Peyer's patch (tissue), 4 donors: ENCODE data around the gene LRP5. TPM values are rescaled to one million over a fixed set of nuclear protein-coding genes. Genes with fewer than 3 reads are reported as not detected.

Experiments
- DNase-seq, 3 donors: peaks; one replicate each; pipeline ENCODE4 v3.0.0-alpha.2; 2017 to 2019
- H3K27ac ChIP-seq, 4 donors: fragments of 200-600 bp; sonication (generic); one replicate each; pipeline ENCODE4 v1.5.1; 2016 to 2019
- H3K27me3 ChIP-seq, 2 donors: fragments of 200-600 bp; sonication (generic); one replicate each; pipeline ENCODE4 v1.5.1; 2019
- H3K36me3 ChIP-seq, 3 donors: fragments of 200-600 bp; sonication (generic); one replicate each; pipeline ENCODE4 v1.5.1; 2016 to 2019
- H3K4me1 ChIP-seq, 4 donors: fragments of 200-600 bp; sonication (generic); one replicate each; pipeline ENCODE4 v1.5.1; 2016 to 2019
- H3K4me3 ChIP-seq, 4 donors: fragments of 200-600 bp; sonication (generic); 1 replicate in 3 of 4; 2 replicates in 1 of 4; pipeline ENCODE4 v1.5.1; 2016 to 2019; ENCODE audit warnings: mild to moderate bottlenecking in 1 of 4
- H3K9me3 ChIP-seq, 4 donors: fragments of 200-600 bp; sonication (generic); one replicate each; pipeline ENCODE4 v1.5.1; 2016 to 2019; ENCODE audit warnings: mild to moderate bottlenecking in 1 of 4
- POLR2A ChIP-seq, 2 donors: fragments of 450-650 bp; IDR thresholded peaks; one replicate each; pipeline ENCODE4 v1.5.1; 2017; ENCODE audit warnings: antibody characterized with exemption in 2 of 2, mild to moderate bottlenecking in 2 of 2, moderate library complexity in 2 of 2
- total RNA-seq, 4 donors: library from RNA; depleted of rRNA; stranded (reverse); fragments of >200 nt; gene quantifications; one replicate each; pipeline ENCODE4 v1.1.0, GENCODE V29; 2016
- TF ChIP-seq, protein P1 (sequence below), 6 experiments: fragments of 450-650 bp in 4 of 6; fragments of 200-600 bp in 2 of 6; sonication (generic) in 1 of 6; IDR thresholded peaks; one replicate each; pipeline ENCODE4 v1.5.1; 2017 to 2019; ENCODE audit warnings: antibody characterized with exemption in 6 of 6, mild to moderate bottlenecking in 3 of 6, moderate library complexity in 1 of 6

The LRP5 gene
- total RNA-seq, 4 donors from 2014 or later: 149 to 196 (median 168) TPM

DNA sequence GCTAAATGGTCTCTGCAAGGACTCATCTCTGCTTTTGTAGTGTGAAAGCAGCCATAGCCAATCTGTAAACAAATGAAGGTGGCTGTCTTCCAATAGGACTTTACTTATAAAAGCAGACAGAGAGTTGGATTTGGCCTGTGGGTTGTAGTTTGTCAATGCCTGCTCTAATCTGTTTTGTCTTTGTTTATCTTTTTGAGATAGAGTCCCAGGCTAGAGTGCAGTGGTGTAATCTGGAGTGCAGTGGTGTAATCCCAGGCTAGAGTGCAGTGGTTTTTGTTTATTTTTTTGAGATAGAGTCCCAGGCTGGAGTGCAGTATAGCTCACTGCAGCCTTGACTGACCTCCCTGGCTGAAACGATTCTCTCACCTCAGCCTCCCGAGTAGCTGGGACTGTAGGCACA lies 156.7 kb downstream of the LRP5 start:
- H3K4me1 ChIP-seq: peaks cover 0 to 85% (median 32%) of the 10 kb centered on the region in 4 donors
- no peak for TF ChIP-seq POLR2A (IDR thresholded peaks at IDR 0.05)
- TF ChIP-seq, protein P1, sequence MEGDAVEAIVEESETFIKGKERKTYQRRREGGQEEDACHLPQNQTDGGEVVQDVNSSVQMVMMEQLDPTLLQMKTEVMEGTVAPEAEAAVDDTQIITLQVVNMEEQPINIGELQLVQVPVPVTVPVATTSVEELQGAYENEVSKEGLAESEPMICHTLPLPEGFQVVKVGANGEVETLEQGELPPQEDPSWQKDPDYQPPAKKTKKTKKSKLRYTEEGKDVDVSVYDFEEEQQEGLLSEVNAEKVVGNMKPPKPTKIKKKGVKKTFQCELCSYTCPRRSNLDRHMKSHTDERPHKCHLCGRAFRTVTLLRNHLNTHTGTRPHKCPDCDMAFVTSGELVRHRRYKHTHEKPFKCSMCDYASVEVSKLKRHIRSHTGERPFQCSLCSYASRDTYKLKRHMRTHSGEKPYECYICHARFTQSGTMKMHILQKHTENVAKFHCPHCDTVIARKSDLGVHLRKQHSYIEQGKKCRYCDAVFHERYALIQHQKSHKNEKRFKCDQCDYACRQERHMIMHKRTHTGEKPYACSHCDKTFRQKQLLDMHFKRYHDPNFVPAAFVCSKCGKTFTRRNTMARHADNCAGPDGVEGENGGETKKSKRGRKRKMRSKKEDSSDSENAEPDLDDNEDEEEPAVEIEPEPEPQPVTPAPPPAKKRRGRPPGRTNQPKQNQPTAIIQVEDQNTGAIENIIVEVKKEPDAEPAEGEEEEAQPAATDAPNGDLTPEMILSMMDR (IDR thresholded peaks at IDR 0.05): no peak
- H3K36me3 ChIP-seq: no peaks in the 10 kb centered on the region
- no peaks in the 10 kb centered on the region for H3K27me3 ChIP-seq
- no peak for DNase-seq
- H3K27ac ChIP-seq: no peak overlapping the region
- no peaks in the 10 kb centered on the region for H3K9me3 ChIP-seq
- H3K4me3 ChIP-seq: no peak overlapping the region

DNA sequence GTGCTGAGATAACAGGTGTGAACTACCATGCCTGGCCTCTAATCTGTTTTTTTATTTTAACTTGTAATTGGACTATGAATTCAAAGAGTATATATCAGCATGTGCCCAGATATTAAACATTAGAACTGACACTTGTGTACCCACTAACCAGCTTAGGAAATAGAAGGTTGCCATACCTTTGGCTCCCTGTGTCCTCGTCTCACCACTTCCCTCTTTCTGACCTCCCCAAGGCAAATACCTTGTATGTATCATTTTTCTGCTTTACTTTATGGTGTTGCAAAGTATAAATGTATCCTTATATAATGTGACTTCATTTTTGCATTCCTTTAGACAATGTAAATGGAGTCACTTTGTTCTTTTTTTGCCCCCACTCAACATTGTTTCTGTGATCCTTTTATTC lies 157.3 kb downstream of the LRP5 start:
- Histone ChIP-seq H3K27ac (no peak overlapping the region), H3K4me3 (no peak overlapping the region), H3K9me3 (no peaks in the 10 kb centered on the region), H3K4me1 (peaks cover 0 to 88% (median 33%) of the 10 kb centered on the region in 4 donors), H3K27me3 (no peaks in the 10 kb centered on the region), H3K36me3 (no peaks in the 10 kb centered on the region)
- TF ChIP-seq POLR2A (IDR thresholded peaks at IDR 0.05): no peak
- TF ChIP-seq, protein P1 (IDR thresholded peaks at IDR 0.05): no peak
- no peak for DNase-seq

DNA sequence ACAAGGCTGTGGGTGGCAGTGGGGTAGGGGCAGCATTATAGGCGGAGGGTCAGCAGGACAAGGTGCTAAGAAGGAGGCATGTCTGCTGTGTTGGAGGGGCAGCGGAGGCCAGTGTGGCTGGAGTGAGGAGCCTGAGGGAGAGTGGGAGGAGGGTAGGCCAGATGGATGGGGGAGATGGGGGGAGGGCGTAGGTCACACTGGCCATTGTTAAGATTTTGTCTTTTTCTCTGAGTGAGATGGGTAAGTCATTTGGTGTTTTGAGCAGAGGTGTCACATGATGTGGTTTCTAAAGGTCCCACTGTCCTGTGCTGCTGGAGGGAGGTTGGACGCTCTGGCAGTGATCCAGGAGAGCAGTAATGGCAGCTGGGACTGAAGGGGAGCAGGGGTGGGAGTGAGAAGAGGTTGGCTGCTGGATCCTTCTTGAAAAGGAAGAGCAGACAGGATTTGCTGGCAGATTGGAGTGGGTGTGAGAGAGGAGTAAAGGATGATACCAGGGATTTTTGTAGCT lies 158.0 kb downstream of the LRP5 start:
- no peaks in the 10 kb centered on the region for H3K9me3 ChIP-seq
- H3K27ac ChIP-seq: no peak overlapping the region
- no peak for DNase-seq
- no peaks in the 10 kb centered on the region for H3K36me3 ChIP-seq
- TF ChIP-seq, protein P1 (IDR thresholded peaks at IDR 0.05): no peak
- TF ChIP-seq POLR2A (IDR thresholded peaks at IDR 0.05): no peak
- no peaks in the 10 kb centered on the region for H3K27me3 ChIP-seq
- H3K4me1 ChIP-seq: peaks cover 0 to 81% (median 33%) of the 10 kb centered on the region in 4 donors
- H3K4me3 ChIP-seq: no peak overlapping the region

DNA sequence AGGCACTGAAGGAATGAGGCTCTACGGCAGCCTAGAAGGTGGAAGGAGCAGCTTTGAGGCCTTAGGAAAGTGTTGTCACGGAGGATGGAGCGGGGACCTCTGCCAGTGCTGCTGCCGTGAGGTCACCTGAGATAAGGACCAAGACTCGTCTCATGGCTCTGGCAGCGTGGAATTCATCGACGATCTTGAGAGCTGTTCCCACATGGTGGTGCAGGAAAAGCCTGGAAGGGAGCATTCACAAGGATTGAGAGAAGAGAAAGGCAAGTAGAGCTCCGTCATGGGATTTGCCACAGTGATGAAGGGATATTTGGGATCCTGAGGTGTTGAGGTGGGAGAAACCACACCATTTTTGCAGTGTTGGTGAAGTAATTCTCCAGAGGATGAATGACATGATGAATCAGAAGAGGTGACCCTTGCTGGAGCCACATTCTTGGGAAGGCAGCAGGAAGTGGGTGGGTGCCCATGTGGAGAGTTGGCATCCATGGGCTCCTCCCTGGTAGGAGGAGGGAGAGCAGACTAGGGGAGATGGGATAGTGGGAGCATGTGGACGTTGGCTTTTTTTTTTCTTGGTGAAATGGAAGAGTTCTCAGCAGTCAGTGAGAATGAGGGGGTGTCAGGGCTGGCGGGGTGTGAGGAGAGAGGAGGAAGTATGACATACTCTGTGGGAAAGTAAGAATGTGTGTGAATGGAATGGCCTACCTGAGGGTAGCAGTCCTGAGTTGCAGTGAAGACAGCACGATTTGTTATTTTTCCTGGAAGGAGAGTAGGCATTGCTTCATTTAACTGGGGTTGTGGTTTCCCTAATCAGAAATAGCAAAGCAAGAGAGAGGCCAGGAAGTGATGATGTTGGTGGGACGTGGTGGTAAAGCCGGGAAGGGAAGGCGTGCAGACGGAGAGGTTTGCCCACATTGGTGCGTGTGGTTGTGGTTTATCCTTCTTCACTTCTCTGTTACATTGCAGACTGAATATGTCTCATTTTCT lies 159.3 kb downstream of the LRP5 start:
- no peak overlapping the region for H3K4me3 ChIP-seq
- H3K9me3 ChIP-seq: no peaks in the 10 kb centered on the region
- no peak for DNase-seq
- no peaks in the 10 kb centered on the region for H3K36me3 ChIP-seq
- no peak for TF ChIP-seq POLR2A (IDR thresholded peaks at IDR 0.05)
- TF ChIP-seq, protein P1 (IDR thresholded peaks at IDR 0.05): no peak
- H3K4me1 ChIP-seq: peaks cover 0 to 73% (median 33%) of the 10 kb centered on the region in 4 donors
- no peaks in the 10 kb centered on the region for H3K27me3 ChIP-seq
- peak overlapping the region in 1 of 4 donors; percentile 7 for H3K27ac ChIP-seq

DNA sequence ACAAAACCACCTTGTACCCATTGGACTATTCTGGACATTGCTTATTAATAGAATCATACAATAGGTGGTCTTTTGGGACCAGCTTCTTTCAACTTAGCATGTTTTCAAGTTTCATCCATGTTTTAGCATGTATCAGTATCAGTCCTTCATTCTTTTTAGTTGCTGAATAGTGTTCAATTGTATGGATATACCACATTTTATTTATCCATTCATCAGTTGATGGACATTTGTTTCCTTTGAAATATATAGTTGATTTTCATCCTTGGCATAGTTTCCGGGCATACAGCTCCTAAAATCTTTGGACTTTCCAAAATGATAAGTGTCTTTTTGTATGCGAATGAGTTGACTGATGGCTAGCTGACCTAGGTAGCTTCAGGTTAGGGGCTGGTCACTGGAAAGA lies 160.4 kb downstream of the LRP5 start:
- no peak for TF ChIP-seq POLR2A (IDR thresholded peaks at IDR 0.05)
- TF ChIP-seq, protein P1 (IDR thresholded peaks at IDR 0.05): no peak
- Histone ChIP-seq H3K27me3 (no peaks in the 10 kb centered on the region), H3K27ac (no peak overlapping the region), H3K36me3 (no peaks in the 10 kb centered on the region), H3K9me3 (no peaks in the 10 kb centered on the region), H3K4me3 (no peak overlapping the region), H3K4me1 (peaks cover 0 to 67% (median 29%) of the 10 kb centered on the region in 4 donors)
- DNase-seq: no peak
